HepG2 (cell line): ENCODE data around the gene TFCP2L1.

Source experiments
- CHD2 ChIP-seq: IDR thresholded peaks from 2 replicates; pipeline ENCODE4 v1.6.1; 2011; ENCODE audit warnings: low read depth, low read length, improper control_type of control experiment
- MEF2D ChIP-seq: sonication (generic); formaldehyde crosslinking; IDR thresholded peaks from 2 replicates; pipeline ENCODE4 v1.5.1; 2020; ENCODE audit warnings: mild to moderate bottlenecking, missing genetic modification reagents
- NFATC3 ChIP-seq: sonication (generic); formaldehyde crosslinking; IDR thresholded peaks from 2 replicates; pipeline ENCODE4 v1.5.1; 2020; ENCODE audit warnings: mild to moderate bottlenecking, missing genetic modification reagents
- POLR2A ChIP-seq, 2 experiments: IDR thresholded peaks; 2 replicates each; pipeline ENCODE4 v1.6.1; 2011; ENCODE audit warnings: low read depth in 2 of 2, low read length in 2 of 2, mild to moderate bottlenecking in 1 of 2, moderate library complexity in 1 of 2; ENCODE audit not compliant: insufficient read depth in 1 of 2

DNA sequence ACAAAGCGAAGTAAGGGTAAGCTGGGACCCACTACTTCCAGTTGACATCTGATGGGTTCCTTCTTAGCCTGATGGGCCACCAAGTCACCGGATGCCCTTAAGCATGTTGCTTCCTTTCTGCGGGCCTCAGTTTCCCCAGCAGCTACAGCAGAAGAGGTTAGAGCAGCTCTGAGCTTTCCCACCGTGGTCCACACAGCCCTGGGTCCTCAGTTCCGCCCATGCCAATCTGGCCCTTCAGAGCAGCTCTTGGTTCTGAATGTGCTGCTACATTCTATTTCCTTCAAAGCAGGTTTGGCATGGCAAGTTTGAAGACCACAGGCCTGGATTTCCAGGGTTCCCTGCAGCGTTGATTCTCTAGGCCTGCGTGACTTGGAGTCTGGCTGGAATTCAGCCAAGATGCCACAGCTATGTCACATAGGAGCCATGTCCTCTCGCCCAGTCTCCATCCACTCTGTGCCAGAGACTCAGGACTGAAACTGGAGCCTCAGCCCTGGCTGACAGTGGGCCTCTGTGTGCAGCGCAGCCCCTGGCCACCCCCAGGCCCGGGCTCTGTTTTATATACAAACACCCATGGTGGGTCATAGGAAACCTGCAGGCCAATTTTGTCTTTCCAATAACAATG, 79.6 kb downstream of the TFCP2L1 start:
- TF ChIP-seq POLR2A (IDR thresholded peaks at IDR 0.05; ENCODE audit: insufficient read depth in 1 of 2, low read depth in 2 of 2, low read length in 2 of 2): no peak
- no peak for TF ChIP-seq NFATC3 (CRISPR knock-in tag)
- no peak for TF ChIP-seq MEF2D
- no peak for TF ChIP-seq CHD2
